ENCODE data around the gene PPP1R13B.

DNA sequence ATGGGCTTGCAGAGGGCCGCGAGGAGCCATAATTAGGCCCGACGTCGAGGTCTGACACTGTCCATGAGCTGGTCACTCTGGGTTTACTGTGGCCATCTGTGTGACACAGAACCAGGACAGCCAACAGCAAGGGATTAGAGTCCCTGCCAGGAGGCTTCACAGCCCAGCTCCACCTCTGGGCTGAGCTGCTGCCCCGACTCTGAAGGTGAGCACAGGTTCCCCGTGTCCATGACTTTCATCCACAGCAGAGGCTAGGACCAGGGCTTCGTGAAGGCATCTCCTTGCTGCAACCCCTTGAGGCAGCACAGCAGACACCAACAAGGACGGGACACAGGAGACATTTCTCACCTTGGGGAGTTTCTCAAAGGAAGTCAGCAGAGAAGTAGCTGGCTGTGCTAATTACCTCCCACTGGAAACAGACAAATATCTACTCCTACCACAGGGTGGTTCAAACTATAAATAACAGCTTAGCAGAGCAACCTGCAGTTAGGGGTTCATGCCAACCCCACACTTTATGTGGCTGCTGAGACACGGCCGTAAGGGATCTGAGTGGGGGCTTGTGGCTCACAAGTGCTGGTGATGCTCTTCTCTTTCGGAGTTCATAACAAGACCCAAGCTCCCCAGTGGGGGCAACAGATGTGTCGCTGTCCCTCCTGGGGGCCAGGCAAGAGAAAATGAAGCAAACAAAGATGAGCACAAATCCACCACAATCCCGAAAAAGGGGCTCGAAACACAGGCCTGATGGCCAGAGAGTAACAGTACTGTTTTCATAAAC lies 102.6 kb downstream of the PPP1R13B start:
- TF ChIP-seq YY1 (IDR thresholded peaks at IDR 0.05; ENCODE audit: insufficient read depth, insufficient read length) (no peak), ZNF274 (IDR thresholded peaks at IDR 0.05; ENCODE audit: low read depth, low read length) (no peak), SUZ12 (IDR thresholded peaks at IDR 0.05; ENCODE audit: extremely low read depth, insufficient read depth, insufficient read length) (no peak)
